ENCODE data around the gene CCDC107. TPM values are rescaled to one million over a fixed set of nuclear protein-coding genes. Genes with fewer than 3 reads are reported as not detected.

The CCDC107 gene
- total and polyA plus RNA-seq, 2 experiments from 2014 or later: 12.1 to 42.2 TPM

DNA sequence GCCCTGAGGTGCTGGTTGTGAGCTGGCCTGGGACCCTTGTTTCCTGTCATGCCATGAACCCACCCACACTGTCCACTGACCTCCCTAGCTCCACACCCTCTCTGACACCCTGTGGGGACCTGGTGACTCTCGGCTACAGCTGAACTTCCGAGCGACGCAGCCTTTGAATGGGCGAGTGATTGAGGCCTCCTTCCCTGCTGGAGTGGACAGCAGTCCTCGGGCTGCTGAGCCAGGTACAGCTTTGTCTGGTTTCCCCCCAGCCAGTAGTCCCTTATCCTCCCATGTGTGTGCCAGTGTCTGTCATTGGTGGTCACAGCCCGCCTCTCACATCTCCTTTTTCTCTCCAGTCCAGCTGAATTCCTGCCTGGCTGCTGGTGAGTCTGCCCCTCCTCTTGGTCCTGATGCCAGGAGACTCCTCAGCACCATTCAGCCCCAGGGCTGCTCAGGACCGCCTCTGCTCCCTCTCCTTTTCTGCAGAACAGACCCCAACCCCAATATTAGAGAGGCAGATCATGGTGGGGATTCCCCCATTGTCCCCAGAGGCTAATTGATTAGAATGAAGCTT lies 21.8 kb downstream of the CCDC107 start:
- Histone ChIP-seq H3K79me2 (no peaks in the 10 kb centered on the region), H3K36me3 (replicated peaks; ENCODE audit: insufficient read depth, low read depth) (no peaks in the 10 kb centered on the region), H3K4me3 (no peak overlapping the region), H2AFZ (no peak overlapping the region), H4K20me1 (ENCODE audit: insufficient read depth, poor library complexity, severe bottlenecking) (no peaks in the 10 kb centered on the region), H3K27me3 (no peaks in the 10 kb centered on the region), H3K4me2 (no peak overlapping the region), H3K4me1 (ENCODE audit: insufficient read depth) (no peaks in the 10 kb centered on the region), H3K9me3 (ENCODE audit: low read depth) (no peaks in the 10 kb centered on the region), H3K27ac (no peak overlapping the region), H3K9me2 (replicated peaks; ENCODE audit: insufficient read depth) (no peaks in the 10 kb centered on the region)
- WGBS (ENCODE audit: low lambda C conversion rate, missing lambda C conversion rate): 89% methylated on average over 8 of the region's 8 CpGs
- TF ChIP-seq, protein P1, sequence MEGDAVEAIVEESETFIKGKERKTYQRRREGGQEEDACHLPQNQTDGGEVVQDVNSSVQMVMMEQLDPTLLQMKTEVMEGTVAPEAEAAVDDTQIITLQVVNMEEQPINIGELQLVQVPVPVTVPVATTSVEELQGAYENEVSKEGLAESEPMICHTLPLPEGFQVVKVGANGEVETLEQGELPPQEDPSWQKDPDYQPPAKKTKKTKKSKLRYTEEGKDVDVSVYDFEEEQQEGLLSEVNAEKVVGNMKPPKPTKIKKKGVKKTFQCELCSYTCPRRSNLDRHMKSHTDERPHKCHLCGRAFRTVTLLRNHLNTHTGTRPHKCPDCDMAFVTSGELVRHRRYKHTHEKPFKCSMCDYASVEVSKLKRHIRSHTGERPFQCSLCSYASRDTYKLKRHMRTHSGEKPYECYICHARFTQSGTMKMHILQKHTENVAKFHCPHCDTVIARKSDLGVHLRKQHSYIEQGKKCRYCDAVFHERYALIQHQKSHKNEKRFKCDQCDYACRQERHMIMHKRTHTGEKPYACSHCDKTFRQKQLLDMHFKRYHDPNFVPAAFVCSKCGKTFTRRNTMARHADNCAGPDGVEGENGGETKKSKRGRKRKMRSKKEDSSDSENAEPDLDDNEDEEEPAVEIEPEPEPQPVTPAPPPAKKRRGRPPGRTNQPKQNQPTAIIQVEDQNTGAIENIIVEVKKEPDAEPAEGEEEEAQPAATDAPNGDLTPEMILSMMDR (IDR thresholded peaks at IDR 0.05; ENCODE audit: poor library complexity): no peak
- TF ChIP-seq EZH2phosphoT487 (IDR thresholded peaks at IDR 0.05; ENCODE audit: low read depth, severe bottlenecking, unreplicated experiment) (no peak), EZH2 (IDR thresholded peaks at IDR 0.05; ENCODE audit: borderline replicate concordance) (no peak)
- DNase-seq (ENCODE audit: low spot score): no peak

DNA sequence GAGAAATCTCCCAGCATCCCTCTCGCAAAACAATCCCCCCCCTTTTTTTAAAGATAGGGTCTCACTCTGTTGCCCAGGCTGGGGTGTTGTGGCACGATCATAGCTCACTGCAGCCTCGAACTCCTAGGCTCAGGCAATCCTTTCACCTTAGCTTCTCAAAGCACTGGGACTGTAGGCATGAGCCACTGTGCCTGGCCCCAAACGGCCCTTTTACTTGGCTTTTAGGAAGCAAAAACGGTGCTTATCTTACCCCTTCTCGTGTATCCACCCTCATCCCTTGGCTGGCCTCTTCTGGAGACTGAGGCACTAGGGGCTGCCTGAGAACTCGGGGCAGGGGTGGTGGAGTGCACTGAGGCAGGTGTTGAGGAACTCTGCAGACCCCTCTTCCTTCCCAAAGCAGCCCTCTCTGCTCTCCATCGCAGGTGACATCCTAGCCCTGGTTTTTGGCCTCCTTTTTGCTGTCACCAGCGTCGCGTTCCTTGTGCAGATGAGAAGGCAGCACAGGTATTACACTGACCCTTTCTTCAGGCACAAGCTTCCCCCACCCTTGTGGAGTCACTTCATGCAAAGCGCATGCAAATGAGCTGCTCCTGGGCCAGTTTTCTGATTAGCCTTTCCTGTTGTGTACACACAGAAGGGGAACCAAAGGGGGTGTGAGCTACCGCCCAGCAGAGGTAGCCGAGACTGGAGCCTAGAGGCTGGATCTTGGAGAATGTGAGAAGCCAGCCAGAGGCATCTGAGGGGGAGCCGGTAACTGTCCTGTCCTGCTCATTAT lies 22.4 kb downstream of the CCDC107 start:
- Histone ChIP-seq H3K79me2 (no peaks in the 10 kb centered on the region), H2AFZ (no peak overlapping the region), H3K27me3 (no peaks in the 10 kb centered on the region), H3K9me2 (replicated peaks; ENCODE audit: insufficient read depth) (no peaks in the 10 kb centered on the region), H3K9me3 (ENCODE audit: low read depth) (no peaks in the 10 kb centered on the region), H4K20me1 (ENCODE audit: insufficient read depth, poor library complexity, severe bottlenecking) (no peaks in the 10 kb centered on the region), H3K4me3 (no peak overlapping the region), H3K4me1 (ENCODE audit: insufficient read depth) (no peaks in the 10 kb centered on the region), H3K36me3 (replicated peaks; ENCODE audit: insufficient read depth, low read depth) (no peaks in the 10 kb centered on the region), H3K4me2 (no peak overlapping the region), H3K27ac (no peak overlapping the region)
- 47% methylated on average over 15 of the region's 15 CpGs for WGBS (ENCODE audit: low lambda C conversion rate, missing lambda C conversion rate)
- TF ChIP-seq, protein P1 (IDR thresholded peaks at IDR 0.05; ENCODE audit: poor library complexity): no peak
- TF ChIP-seq EZH2phosphoT487 (IDR thresholded peaks at IDR 0.05; ENCODE audit: low read depth, severe bottlenecking, unreplicated experiment): no peak
- TF ChIP-seq EZH2 (IDR thresholded peaks at IDR 0.05; ENCODE audit: borderline replicate concordance): no peak
- no peak for DNase-seq (ENCODE audit: low spot score)

DNA sequence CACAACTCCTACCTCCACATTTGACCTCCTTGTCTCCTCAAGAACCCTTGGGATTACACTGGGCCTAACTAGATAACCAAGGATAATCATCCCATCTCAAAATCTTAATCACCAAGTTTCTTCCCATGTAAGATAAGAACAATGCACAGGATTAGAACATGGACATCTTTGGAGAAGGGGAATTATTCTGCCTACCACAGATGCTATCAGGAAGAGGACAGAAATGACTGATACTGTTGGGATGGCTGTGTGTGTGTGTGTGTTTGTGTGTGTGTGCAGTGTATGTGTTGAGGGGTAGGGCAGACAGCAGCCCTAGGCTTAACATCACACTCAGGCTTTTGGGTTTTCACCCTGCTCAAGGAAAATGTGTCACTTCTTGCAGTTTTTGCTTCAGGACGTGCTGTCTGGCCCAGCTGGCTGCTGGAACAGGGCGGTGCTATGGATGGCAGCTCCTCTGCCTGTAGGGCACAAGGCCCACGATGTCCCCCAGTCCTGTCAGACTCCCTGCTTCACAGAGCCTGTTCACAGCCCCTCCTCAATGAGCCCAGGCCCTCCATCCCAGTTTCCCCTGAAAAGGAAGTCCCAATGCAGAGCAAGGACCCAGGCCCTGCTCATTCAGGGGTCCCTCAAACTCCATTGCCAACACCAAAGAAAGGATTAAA lies 23.4 kb downstream of the CCDC107 start:
- no peak overlapping the region for H3K27ac ChIP-seq
- H3K36me3 ChIP-seq (replicated peaks; ENCODE audit: insufficient read depth, low read depth): no peaks in the 10 kb centered on the region
- no peak for TF ChIP-seq EZH2 (IDR thresholded peaks at IDR 0.05; ENCODE audit: borderline replicate concordance)
- TF ChIP-seq EZH2phosphoT487 (IDR thresholded peaks at IDR 0.05; ENCODE audit: low read depth, severe bottlenecking, unreplicated experiment): no peak
- TF ChIP-seq, protein P1 (IDR thresholded peaks at IDR 0.05; ENCODE audit: poor library complexity): no peak
- no peak overlapping the region for H2AFZ ChIP-seq
- 67% methylated on average over 3 of the region's 3 CpGs for WGBS (ENCODE audit: low lambda C conversion rate, missing lambda C conversion rate)
- no peaks in the 10 kb centered on the region for H3K9me2 ChIP-seq (replicated peaks; ENCODE audit: insufficient read depth)
- H4K20me1 ChIP-seq (ENCODE audit: insufficient read depth, poor library complexity, severe bottlenecking): no peaks in the 10 kb centered on the region
- no peak for DNase-seq (ENCODE audit: low spot score)
- H3K4me1 ChIP-seq (ENCODE audit: insufficient read depth): no peaks in the 10 kb centered on the region
- H3K4me3 ChIP-seq: no peak overlapping the region
- no peaks in the 10 kb centered on the region for H3K27me3 ChIP-seq
- no peaks in the 10 kb centered on the region for H3K9me3 ChIP-seq (ENCODE audit: low read depth)
- no peaks in the 10 kb centered on the region for H3K79me2 ChIP-seq
- no peak overlapping the region for H3K4me2 ChIP-seq

Measured in hepatocyte (in vitro differentiated cells).